HUES64 (cell line): ENCODE data around the gene RSRC2.
"Not testable (repeated sequence)": the region's sequence is repeated elsewhere in the genome, so short reads cannot be mapped to it uniquely, and the experiment has no call there.

ENCODE experiments used
- H3K27ac ChIP-seq: 2 replicates; pipeline ENCODE4 v1.7.0; 2013; ENCODE audit warnings: low read depth, low read length, inconsistent platforms
- H3K27me3 ChIP-seq: 2 replicates; pipeline ENCODE4 v1.6.1; 2013; ENCODE audit warnings: mild to moderate bottlenecking, low read length; ENCODE audit not compliant: insufficient read depth
- H3K36me3 ChIP-seq: 2 replicates; pipeline ENCODE4 v1.6.1; 2013; ENCODE audit warnings: mild to moderate bottlenecking, low read length; ENCODE audit not compliant: insufficient read depth
- H3K4me1 ChIP-seq: 2 replicates; pipeline ENCODE4 v1.6.1; 2013; ENCODE audit warnings: mild to moderate bottlenecking, low read length, moderate library complexity; ENCODE audit not compliant: insufficient read depth
- H3K4me3 ChIP-seq: 2 replicates; pipeline ENCODE4 v1.5.1; 2013; ENCODE audit warnings: mild to moderate bottlenecking, low read length, moderate library complexity
- H3K9ac ChIP-seq: 2 replicates; pipeline ENCODE4 v1.6.1; 2013; ENCODE audit warnings: mild to moderate bottlenecking, low read depth, low read length
- H3K9me3 ChIP-seq: 2 replicates; pipeline ENCODE4 v1.6.1; 2013; ENCODE audit warnings: low read depth, low read length; ENCODE audit not compliant: insufficient read depth
- WGBS: fragments of 150-250, 120-280 bp; methylation state at CpG from one replicate; pipeline ENCODE4 v1.1.7; 2013; ENCODE audit warnings: missing lambda C conversion rate; 5-methylcytosine and 5-hydroxymethylcytosine counted together

RSRC2 gene

GRCh38 chr12:122483969-122484368, 42.8 kb downstream of the RSRC2 start:
- H3K9me3 ChIP-seq = no peaks in the 10 kb centered on the region
- peaks cover 97% of the 10 kb centered on the region for H3K36me3 ChIP-seq
- 97% methylated on average over 5 of the region's 5 CpGs for WGBS
- no peak overlapping the region for H3K9ac ChIP-seq
- no peaks in the 10 kb centered on the region for H3K27me3 ChIP-seq
- H3K4me1 ChIP-seq = no peaks in the 10 kb centered on the region
- no peak overlapping the region for H3K4me3 ChIP-seq
- no peak overlapping the region for H3K27ac ChIP-seq

- no peak overlapping the region for H3K9ac ChIP-seq
- H3K27ac ChIP-seq = no peak overlapping the region
- no peaks in the 10 kb centered on the region for H3K9me3 ChIP-seq
- no peak overlapping the region for H3K4me3 ChIP-seq
- WGBS = 97% methylated on average over 4 of the region's 6 CpGs
- peaks cover 98% of the 10 kb centered on the region for H3K36me3 ChIP-seq
- no peaks in the 10 kb centered on the region for H3K27me3 ChIP-seq
- no peaks in the 10 kb centered on the region for H3K4me1 ChIP-seq
Observed at GRCh38 chr12:122481861-122482260, 44.9 kb downstream of the RSRC2 start.

- Histone ChIP-seq H3K4me3 (no peak overlapping the region), H3K36me3 (peaks cover 98% of the 10 kb centered on the region), H3K27me3 (no peaks in the 10 kb centered on the region), H3K9ac (no peak overlapping the region), H3K4me1 (no peaks in the 10 kb centered on the region), H3K9me3 (no peaks in the 10 kb centered on the region), H3K27ac (no peak overlapping the region)
- 96% methylated on average over 7 of the region's 8 CpGs for WGBS
Observed at GRCh38 chr12:122480753-122481152, 46.0 kb downstream of the RSRC2 start.

GRCh38 chr12:122474324-122474716, 52.4 kb downstream of the RSRC2 start:
- no peaks in the 10 kb centered on the region for H3K4me1 ChIP-seq
- no peaks in the 10 kb centered on the region for H3K9me3 ChIP-seq
- H3K27ac ChIP-seq = no peak overlapping the region
- WGBS = 95% methylated on average over 2 of the region's 2 CpGs
- no peak overlapping the region for H3K4me3 ChIP-seq
- H3K27me3 ChIP-seq = no peaks in the 10 kb centered on the region
- H3K9ac ChIP-seq = no peak overlapping the region
- H3K36me3 ChIP-seq = peaks cover 76% of the 10 kb centered on the region

GRCh38 chr12:122473543-122474323, 53.0 kb downstream of the RSRC2 start:
- 93% methylated on average over 19 of the region's 19 CpGs for WGBS
- H3K4me1 ChIP-seq = no peaks in the 10 kb centered on the region
- H3K4me3 ChIP-seq = no peak overlapping the region
- no peaks in the 10 kb centered on the region for H3K9me3 ChIP-seq
- peaks cover 70% of the 10 kb centered on the region for H3K36me3 ChIP-seq
- H3K27ac ChIP-seq = no peak overlapping the region
- H3K27me3 ChIP-seq = no peaks in the 10 kb centered on the region
- H3K9ac ChIP-seq = no peak overlapping the region

GRCh38 chr12:122471324-122472226, 55.2 kb downstream of the RSRC2 start:
- WGBS = 100% methylated on average over 2 of the region's 3 CpGs

GRCh38 chr12:122470576-122470975, 56.2 kb downstream of the RSRC2 start:
- H3K27ac ChIP-seq, H3K9ac ChIP-seq, H3K4me3 ChIP-seq, H3K27me3 ChIP-seq, H3K4me1 ChIP-seq, H3K9me3 ChIP-seq: not testable (repeated sequence)
- H3K36me3 ChIP-seq = peaks cover 38% of the 10 kb centered on the region
- WGBS = 96% methylated on average over 7 of the region's 7 CpGs

More at GRCh38 chr12:122471324-122472226, 55.2 kb downstream of the RSRC2 start:
- Histone ChIP-seq H3K36me3 (peaks cover 48% of the 10 kb centered on the region), H3K4me3 (no peak overlapping the region), H3K9ac (no peak overlapping the region), H3K27ac (no peak overlapping the region), H3K4me1 (no peaks in the 10 kb centered on the region), H3K9me3 (no peaks in the 10 kb centered on the region), H3K27me3 (no peaks in the 10 kb centered on the region)

GRCh38 chr12:122469856-122470255, 56.9 kb downstream of the RSRC2 start:
- not testable (repeated sequence) for H3K9me3 ChIP-seq, H3K4me3 ChIP-seq, H3K4me1 ChIP-seq, H3K9ac ChIP-seq, H3K27ac ChIP-seq, H3K27me3 ChIP-seq
- WGBS = 88% methylated on average over 6 of the region's 6 CpGs
- peaks cover 31% of the 10 kb centered on the region for H3K36me3 ChIP-seq

GRCh38 chr12:122467983-122468382, 58.8 kb downstream of the RSRC2 start:
- no peaks in the 10 kb centered on the region for H3K9me3 ChIP-seq
- peaks cover 13% of the 10 kb centered on the region for H3K36me3 ChIP-seq
- H3K27me3 ChIP-seq = no peaks in the 10 kb centered on the region
- H3K27ac ChIP-seq = no peak overlapping the region
- H3K4me3 ChIP-seq = no peak overlapping the region
- H3K4me1 ChIP-seq = no peaks in the 10 kb centered on the region
- H3K9ac ChIP-seq = no peak overlapping the region
- 89% methylated on average over 4 of the region's 4 CpGs for WGBS

GRCh38 chr12:122464317-122465042, 62.3 kb downstream of the RSRC2 start:
- WGBS = 92% methylated on average over 15 of the region's 17 CpGs
- not testable (repeated sequence) for H3K27me3 ChIP-seq, H3K36me3 ChIP-seq, H3K4me1 ChIP-seq, H3K27ac ChIP-seq, H3K9ac ChIP-seq, H3K9me3 ChIP-seq, H3K4me3 ChIP-seq

- Histone ChIP-seq H3K4me1 (no peaks in the 10 kb centered on the region), H3K27me3 (no peaks in the 10 kb centered on the region), H3K36me3 (no peaks in the 10 kb centered on the region), H3K27ac (no peak overlapping the region), H3K9ac (no peak overlapping the region), H3K4me3 (no peak overlapping the region), H3K9me3 (no peaks in the 10 kb centered on the region)
- 88% methylated on average over 2 of the region's 2 CpGs for WGBS
Observed at GRCh38 chr12:122460641-122461040, 66.1 kb downstream of the RSRC2 start.
